ENCODE results near the gene KDM5C.

- TF ChIP-seq, protein P1, sequence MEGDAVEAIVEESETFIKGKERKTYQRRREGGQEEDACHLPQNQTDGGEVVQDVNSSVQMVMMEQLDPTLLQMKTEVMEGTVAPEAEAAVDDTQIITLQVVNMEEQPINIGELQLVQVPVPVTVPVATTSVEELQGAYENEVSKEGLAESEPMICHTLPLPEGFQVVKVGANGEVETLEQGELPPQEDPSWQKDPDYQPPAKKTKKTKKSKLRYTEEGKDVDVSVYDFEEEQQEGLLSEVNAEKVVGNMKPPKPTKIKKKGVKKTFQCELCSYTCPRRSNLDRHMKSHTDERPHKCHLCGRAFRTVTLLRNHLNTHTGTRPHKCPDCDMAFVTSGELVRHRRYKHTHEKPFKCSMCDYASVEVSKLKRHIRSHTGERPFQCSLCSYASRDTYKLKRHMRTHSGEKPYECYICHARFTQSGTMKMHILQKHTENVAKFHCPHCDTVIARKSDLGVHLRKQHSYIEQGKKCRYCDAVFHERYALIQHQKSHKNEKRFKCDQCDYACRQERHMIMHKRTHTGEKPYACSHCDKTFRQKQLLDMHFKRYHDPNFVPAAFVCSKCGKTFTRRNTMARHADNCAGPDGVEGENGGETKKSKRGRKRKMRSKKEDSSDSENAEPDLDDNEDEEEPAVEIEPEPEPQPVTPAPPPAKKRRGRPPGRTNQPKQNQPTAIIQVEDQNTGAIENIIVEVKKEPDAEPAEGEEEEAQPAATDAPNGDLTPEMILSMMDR (IDR thresholded peaks at IDR 0.05): no peak
- no peak for TF ChIP-seq POLR2A (IDR thresholded peaks at IDR 0.05)
These were observed 37.9 kb upstream of the KDM5C start for GRCh38 chrX:53262918-53263394.

Measured in heart left ventricle (tissue), 13 donors.